Neural cell (in vitro differentiated cells): ENCODE results near the gene CCNL2. TPM values are rescaled to one million over a fixed set of nuclear protein-coding genes. Genes with fewer than 3 reads are reported as not detected.

Source experiments
- H2AFZ ChIP-seq: fragments of 200-600, 300-800 bp; sonication (generic), shearing (Covaris generic); 2 replicates; pipeline ENCODE4 v1.6.0; 2014; ENCODE audit warnings: low read depth, mild to moderate bottlenecking, antibody characterized with exemption, low read length, moderate library complexity
- H3F3A ChIP-seq: fragments of 200-600 bp; shearing (Covaris generic); 2 replicates; pipeline ENCODE4 v1.6.1; 2016; ENCODE audit warnings: mild to moderate bottlenecking, moderate library complexity, mixed read lengths, antibody characterized with exemption, low read length; ENCODE audit not compliant: insufficient read depth, poor library complexity, severe bottlenecking
- H3K27ac ChIP-seq: fragments of 200-600, 300-800 bp; sonication (generic), shearing (Covaris generic); 2 replicates; pipeline ENCODE4 v1.5.1; 2014; ENCODE audit warnings: mild to moderate bottlenecking, low read length, moderate library complexity
- H3K27me3 ChIP-seq: fragments of 300-800, 200-600 bp; sonication (generic), shearing (Covaris generic); 2 replicates; pipeline ENCODE4 v1.6.0; 2014; ENCODE audit warnings: mild to moderate bottlenecking, low read depth, low read length, moderate library complexity; ENCODE audit not compliant: insufficient read depth
- H3K36me3 ChIP-seq: fragments of 300-800, 200-600 bp; sonication (generic), shearing (Covaris generic); 2 replicates; pipeline ENCODE4 v1.5.1; 2014; ENCODE audit warnings: mild to moderate bottlenecking, antibody characterized with exemption, low read length, moderate library complexity; ENCODE audit not compliant: insufficient read depth
- H3K4me2 ChIP-seq: fragments of 300-800, 200-600 bp; sonication (generic), shearing (Covaris generic); 2 replicates; pipeline ENCODE4 v1.6.0; 2014; ENCODE audit warnings: mild to moderate bottlenecking, low read length
- H3K4me3 ChIP-seq: fragments of 300-800, 200-600 bp; sonication (generic), shearing (Covaris generic); 2 replicates; pipeline ENCODE4 v1.5.1; 2014; ENCODE audit warnings: mild to moderate bottlenecking, low read length, moderate library complexity
- H3K79me2 ChIP-seq: fragments of 200-600 bp; shearing (Covaris generic); replicated peaks from 2 replicates; pipeline ENCODE4 v1.6.0; 2014; ENCODE audit warnings: mild to moderate bottlenecking, low read length, moderate library complexity; ENCODE audit not compliant: insufficient read depth
- H3K9ac ChIP-seq: fragments of 300-800, 200-600 bp; sonication (generic), shearing (Covaris generic); 2 replicates; pipeline ENCODE4 v1.6.1; 2016; ENCODE audit warnings: mild to moderate bottlenecking, low read length, mixed read lengths
- H3K9me2 ChIP-seq: fragments of 200-600 bp; shearing (Covaris generic); 2 replicates; pipeline ENCODE4 v1.6.1; 2016; ENCODE audit warnings: mild to moderate bottlenecking, low read length, mixed read lengths; ENCODE audit not compliant: insufficient read depth
- H3K9me3 ChIP-seq: fragments of 200-600, 300-800 bp; sonication (generic), shearing (Covaris generic); 2 replicates; pipeline ENCODE4 v1.6.1; 2016; ENCODE audit warnings: mild to moderate bottlenecking, mixed run types, low read length, moderate library complexity, mixed read lengths
- H4K20me1 ChIP-seq: fragments of 200-600 bp; shearing (Covaris generic); 2 replicates; pipeline ENCODE4 v1.6.1; 2016; ENCODE audit warnings: mild to moderate bottlenecking, mixed run types; ENCODE audit not compliant: insufficient read depth
- EP300 ChIP-seq: fragments of 450-650 bp; conservative IDR thresholded peaks from 2 replicates; pipeline ENCODE4 v1.6.1; 2014; ENCODE audit warnings: antibody characterized with exemption, mild to moderate bottlenecking, moderate library complexity; ENCODE audit not compliant: poor library complexity, severe bottlenecking
- EZH2 ChIP-seq: fragments of 200-600, 300-800 bp; shearing (Covaris generic), sonication (generic); IDR thresholded peaks from 2 replicates; pipeline ENCODE4 v1.6.1; 2014; ENCODE audit warnings: antibody characterized with exemption, low read length, borderline replicate concordance, mild to moderate bottlenecking; ENCODE audit not compliant: insufficient read depth, poor library complexity, severe bottlenecking
- MXI1 ChIP-seq: fragments of 450-650 bp; conservative IDR thresholded peaks from 2 replicates; pipeline ENCODE4 v1.6.1; 2014; ENCODE audit warnings: antibody characterized with exemption, mild to moderate bottlenecking; ENCODE audit not compliant: poor library complexity, severe bottlenecking
- POLR2AphosphoS5 ChIP-seq: IDR thresholded peaks from 2 replicates; pipeline ENCODE4 v1.6.1; 2012
- RAD21 ChIP-seq: fragments of 450-650 bp; conservative IDR thresholded peaks from 2 replicates; pipeline ENCODE4 v1.6.1; 2014; ENCODE audit warnings: antibody characterized with exemption, mild to moderate bottlenecking, moderate library complexity
- SMC3 ChIP-seq: fragments of 450-650 bp; conservative IDR thresholded peaks from 2 replicates; pipeline ENCODE4 v1.6.1; 2014; ENCODE audit warnings: antibody characterized with exemption, mild to moderate bottlenecking, moderate library complexity; ENCODE audit not compliant: poor library complexity
- TAF1 ChIP-seq: IDR thresholded peaks from 2 replicates; pipeline ENCODE4 v1.6.1; 2012; ENCODE audit warnings: low read depth
- polyA plus RNA-seq: library from polyadenylated mRNA; depleted of rRNA; stranded (reverse); fragments of >200 nt; gene quantifications from 2 replicates; pipeline ENCODE4 v1.2.3, GENCODE V29; 2014
- TF ChIP-seq, protein P1 (sequence below): IDR thresholded peaks from 2 replicates; pipeline ENCODE4 v1.6.1; 2012; ENCODE audit warnings: borderline replicate concordance
- TF ChIP-seq, protein P2 (sequence below): fragments of 450-650 bp; IDR thresholded peaks from 2 replicates; pipeline ENCODE4 v1.5.1; 2014; ENCODE audit warnings: antibody characterized with exemption, mild to moderate bottlenecking, moderate library complexity; ENCODE audit not compliant: poor library complexity, severe bottlenecking

The CCNL2 gene
- polyA plus RNA-seq, 1 donor from 2014 or later, result 696 TPM

DNA sequence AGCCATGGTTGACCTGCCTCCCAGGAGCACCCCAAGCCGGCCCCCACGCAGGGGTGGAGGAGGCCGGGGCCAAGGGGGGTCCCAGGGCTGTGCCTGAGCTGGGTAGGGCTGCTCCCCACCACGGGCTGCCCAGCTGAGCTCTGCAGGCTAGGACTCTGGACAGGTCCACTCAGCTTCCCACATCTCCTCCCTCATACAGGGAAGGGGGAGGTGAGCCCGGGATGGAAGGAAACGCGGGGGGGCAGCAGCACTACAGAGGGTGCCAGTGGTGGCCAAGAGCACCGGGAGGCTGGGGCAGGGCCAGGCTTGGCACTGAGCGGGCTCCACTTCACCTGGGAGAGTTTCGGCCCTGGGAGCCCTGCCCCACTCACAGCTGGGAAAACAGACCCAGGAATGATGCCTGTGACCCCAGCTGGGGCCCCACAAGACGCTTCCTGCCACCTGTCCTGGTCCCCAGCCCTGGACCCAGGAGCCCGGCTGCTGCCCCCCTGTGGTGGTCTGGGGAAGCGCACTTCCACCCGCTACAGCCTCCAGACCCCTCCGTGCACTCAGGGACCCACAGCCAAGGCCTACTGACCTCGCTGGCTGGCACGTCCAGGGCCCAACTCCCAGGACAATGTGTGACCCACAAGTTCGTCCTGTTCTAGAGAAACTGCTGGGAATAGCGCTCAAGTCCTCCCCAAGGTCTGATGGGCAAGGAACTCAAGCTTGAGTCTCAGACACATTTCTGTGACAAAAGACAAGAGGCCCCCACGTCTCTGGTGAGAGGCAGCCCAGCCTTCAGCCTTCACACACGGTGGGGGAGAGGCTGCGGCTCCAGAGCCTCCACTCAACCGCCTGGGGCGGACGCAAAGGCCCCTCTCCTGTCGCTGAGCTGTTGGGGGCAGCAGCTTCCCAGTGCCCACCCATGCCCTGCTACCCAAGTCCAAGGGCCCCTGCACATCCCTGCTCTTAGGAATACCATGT, 27.1 kb downstream of the CCNL2 start:
- no peak overlapping the region for H3K27ac ChIP-seq
- H3K4me3 ChIP-seq, result no peak overlapping the region

DNA sequence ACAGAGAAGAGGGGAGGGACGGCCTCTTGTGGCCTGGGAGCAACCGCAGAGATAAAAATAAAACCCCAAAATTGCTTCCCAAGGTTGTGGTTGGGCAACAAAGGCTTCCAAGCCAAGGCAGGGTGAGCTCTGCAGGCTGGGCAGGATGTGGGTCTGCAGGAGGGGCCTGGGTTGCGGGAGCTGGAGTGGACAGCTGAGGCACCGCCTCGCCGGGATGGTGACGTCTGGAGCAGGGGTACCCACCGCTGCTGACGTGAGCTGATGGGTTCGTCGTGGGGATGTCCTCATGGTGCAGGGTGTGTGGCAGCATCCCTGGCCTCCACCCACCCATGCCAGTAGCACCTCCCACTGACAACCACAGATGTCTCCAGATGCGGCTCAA, 27.8 kb downstream of the CCNL2 start:
- no peaks in the 10 kb centered on the region for H3K79me2 ChIP-seq
- no peak overlapping the region for H3K27ac ChIP-seq
- H3K4me3 ChIP-seq, result no peak overlapping the region
- no peaks in the 10 kb centered on the region for H3K27me3 ChIP-seq
- no peaks in the 10 kb centered on the region for H3F3A ChIP-seq
- no peak overlapping the region for H3K9ac ChIP-seq
- no peaks in the 10 kb centered on the region for H3K9me3 ChIP-seq
- TF ChIP-seq, protein P1, sequence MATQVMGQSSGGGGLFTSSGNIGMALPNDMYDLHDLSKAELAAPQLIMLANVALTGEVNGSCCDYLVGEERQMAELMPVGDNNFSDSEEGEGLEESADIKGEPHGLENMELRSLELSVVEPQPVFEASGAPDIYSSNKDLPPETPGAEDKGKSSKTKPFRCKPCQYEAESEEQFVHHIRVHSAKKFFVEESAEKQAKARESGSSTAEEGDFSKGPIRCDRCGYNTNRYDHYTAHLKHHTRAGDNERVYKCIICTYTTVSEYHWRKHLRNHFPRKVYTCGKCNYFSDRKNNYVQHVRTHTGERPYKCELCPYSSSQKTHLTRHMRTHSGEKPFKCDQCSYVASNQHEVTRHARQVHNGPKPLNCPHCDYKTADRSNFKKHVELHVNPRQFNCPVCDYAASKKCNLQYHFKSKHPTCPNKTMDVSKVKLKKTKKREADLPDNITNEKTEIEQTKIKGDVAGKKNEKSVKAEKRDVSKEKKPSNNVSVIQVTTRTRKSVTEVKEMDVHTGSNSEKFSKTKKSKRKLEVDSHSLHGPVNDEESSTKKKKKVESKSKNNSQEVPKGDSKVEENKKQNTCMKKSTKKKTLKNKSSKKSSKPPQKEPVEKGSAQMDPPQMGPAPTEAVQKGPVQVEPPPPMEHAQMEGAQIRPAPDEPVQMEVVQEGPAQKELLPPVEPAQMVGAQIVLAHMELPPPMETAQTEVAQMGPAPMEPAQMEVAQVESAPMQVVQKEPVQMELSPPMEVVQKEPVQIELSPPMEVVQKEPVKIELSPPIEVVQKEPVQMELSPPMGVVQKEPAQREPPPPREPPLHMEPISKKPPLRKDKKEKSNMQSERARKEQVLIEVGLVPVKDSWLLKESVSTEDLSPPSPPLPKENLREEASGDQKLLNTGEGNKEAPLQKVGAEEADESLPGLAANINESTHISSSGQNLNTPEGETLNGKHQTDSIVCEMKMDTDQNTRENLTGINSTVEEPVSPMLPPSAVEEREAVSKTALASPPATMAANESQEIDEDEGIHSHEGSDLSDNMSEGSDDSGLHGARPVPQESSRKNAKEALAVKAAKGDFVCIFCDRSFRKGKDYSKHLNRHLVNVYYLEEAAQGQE, result no peak
- no peak for TF ChIP-seq TAF1
- no peak for TF ChIP-seq EZH2
- TF ChIP-seq POLR2AphosphoS5, result no peak
- TF ChIP-seq SMC3, result no peak
- H4K20me1 ChIP-seq, result no peaks in the 10 kb centered on the region
- no peak overlapping the region for H3K4me2 ChIP-seq
- H2AFZ ChIP-seq, result no peak overlapping the region
- H3K9me2 ChIP-seq, result no peaks in the 10 kb centered on the region
- H3K36me3 ChIP-seq, result no peaks in the 10 kb centered on the region

More for the DNA sequence above, 27.1 kb downstream of the CCNL2 start:
- H3K27me3 ChIP-seq, result no peaks in the 10 kb centered on the region
- no peaks in the 10 kb centered on the region for H3K9me2 ChIP-seq
- H4K20me1 ChIP-seq, result no peaks in the 10 kb centered on the region
- no peaks in the 10 kb centered on the region for H3K36me3 ChIP-seq
- no peaks in the 10 kb centered on the region for H3K79me2 ChIP-seq
- TF ChIP-seq RAD21, result peak; percentile 59
- TF ChIP-seq POLR2AphosphoS5, result no peak
- TF ChIP-seq, protein P1, result no peak
- no peak for TF ChIP-seq EZH2
- peak; percentile 73 for TF ChIP-seq SMC3
- TF ChIP-seq TAF1, result no peak
- TF ChIP-seq MXI1, result no peak
- no peak for TF ChIP-seq EP300
- TF ChIP-seq, protein P2, sequence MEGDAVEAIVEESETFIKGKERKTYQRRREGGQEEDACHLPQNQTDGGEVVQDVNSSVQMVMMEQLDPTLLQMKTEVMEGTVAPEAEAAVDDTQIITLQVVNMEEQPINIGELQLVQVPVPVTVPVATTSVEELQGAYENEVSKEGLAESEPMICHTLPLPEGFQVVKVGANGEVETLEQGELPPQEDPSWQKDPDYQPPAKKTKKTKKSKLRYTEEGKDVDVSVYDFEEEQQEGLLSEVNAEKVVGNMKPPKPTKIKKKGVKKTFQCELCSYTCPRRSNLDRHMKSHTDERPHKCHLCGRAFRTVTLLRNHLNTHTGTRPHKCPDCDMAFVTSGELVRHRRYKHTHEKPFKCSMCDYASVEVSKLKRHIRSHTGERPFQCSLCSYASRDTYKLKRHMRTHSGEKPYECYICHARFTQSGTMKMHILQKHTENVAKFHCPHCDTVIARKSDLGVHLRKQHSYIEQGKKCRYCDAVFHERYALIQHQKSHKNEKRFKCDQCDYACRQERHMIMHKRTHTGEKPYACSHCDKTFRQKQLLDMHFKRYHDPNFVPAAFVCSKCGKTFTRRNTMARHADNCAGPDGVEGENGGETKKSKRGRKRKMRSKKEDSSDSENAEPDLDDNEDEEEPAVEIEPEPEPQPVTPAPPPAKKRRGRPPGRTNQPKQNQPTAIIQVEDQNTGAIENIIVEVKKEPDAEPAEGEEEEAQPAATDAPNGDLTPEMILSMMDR, result peak; percentile 79
- H3K9me3 ChIP-seq, result no peaks in the 10 kb centered on the region
- H3K9ac ChIP-seq, result no peak overlapping the region
- H3F3A ChIP-seq, result no peaks in the 10 kb centered on the region
- no peak overlapping the region for H3K4me2 ChIP-seq
- H2AFZ ChIP-seq, result no peak overlapping the region
